ENCODE data around the gene SEZ6.
A peak's percentile ranks its signal among the peaks of the same experiment; 100 is the strongest.
"Not testable (repeated sequence)": the region's sequence is repeated elsewhere in the genome, so short reads cannot be mapped to it uniquely, and the experiment has no call there.

Gene SEZ6

DNA sequence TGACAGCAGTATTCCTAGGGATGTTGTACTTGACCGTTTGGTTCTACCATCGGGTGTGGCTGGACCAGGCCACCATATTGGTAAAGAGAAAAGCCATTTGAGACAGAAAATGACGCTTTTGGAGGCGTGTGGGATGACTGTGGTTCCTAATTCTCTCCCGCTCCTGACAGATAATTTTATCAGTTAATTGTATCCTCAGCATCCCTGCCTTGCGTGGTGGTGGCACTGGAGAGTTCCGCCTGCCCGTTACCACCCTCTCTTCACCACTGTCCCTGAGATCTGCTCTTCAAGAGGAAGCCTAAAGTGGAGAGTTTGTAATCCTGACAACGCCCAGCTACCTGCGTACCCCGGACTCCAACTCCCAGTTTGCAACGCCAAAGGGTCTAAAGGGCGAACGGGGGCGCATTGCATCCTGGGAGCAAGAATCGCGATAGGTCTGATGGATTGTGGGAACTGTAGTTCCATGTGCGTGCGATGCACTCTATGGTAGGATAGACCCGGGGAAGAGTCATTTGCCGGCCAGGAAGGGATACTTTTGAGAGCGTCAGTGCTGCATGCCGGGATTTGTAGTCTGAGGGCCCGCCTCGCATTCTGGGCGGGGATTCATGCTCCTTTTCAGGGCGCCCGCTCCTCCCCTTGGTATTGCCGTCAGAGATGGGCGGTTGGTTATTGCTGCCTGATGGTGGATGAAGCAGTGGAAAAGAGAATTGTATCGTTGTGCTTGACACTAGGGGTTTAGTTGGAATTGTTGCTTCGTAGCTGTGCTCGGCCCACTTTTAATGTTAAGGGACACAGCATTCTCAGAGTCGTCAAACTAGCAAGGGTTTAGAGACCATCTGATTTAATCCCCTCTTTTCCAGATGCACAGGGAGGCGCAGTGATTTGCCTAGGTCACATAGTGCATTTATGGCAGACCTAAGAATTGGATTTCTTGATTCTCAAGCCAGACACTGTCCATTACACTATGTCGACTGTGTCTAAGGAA lies 53.5 kb downstream of the SEZ6 start:
- peak; percentile 100 for DNase-seq

DNA sequence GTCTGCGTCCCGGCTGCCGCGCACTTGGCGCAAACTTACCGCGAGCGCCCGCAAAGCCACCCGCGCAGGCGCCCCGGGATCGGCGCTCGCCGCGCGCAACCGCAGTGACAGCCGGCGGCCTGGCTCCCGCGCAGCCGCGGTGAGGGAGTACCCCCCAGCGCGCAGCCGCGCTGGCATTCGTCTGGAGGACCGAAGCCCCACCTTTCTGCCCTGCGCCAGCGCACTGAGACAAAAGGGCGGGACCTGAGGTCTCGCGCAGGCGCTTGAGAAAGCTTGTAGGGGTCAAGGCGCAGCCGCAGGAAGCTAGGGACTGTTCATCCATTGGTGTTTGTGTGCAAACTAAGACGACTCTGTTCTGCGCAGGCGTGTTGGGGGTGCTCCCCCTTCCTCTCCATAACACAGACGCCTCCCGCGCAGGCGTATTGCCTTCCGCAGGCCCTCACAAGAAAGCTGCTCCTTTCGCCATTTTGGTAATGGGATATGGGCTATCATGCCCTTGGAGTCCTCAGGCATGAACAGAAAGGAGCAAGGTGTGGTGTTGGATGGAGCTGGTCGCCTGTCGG lies 54.3 kb downstream of the SEZ6 start, which contains the start of gene PHF12:
Gene PHF12 (minus strand): TSS at position 91 of the 563 bp plus-strand sequence. CDS start 558 bp downstream, outside the sequence.
- DNase-seq = peak; percentile 100

DNA sequence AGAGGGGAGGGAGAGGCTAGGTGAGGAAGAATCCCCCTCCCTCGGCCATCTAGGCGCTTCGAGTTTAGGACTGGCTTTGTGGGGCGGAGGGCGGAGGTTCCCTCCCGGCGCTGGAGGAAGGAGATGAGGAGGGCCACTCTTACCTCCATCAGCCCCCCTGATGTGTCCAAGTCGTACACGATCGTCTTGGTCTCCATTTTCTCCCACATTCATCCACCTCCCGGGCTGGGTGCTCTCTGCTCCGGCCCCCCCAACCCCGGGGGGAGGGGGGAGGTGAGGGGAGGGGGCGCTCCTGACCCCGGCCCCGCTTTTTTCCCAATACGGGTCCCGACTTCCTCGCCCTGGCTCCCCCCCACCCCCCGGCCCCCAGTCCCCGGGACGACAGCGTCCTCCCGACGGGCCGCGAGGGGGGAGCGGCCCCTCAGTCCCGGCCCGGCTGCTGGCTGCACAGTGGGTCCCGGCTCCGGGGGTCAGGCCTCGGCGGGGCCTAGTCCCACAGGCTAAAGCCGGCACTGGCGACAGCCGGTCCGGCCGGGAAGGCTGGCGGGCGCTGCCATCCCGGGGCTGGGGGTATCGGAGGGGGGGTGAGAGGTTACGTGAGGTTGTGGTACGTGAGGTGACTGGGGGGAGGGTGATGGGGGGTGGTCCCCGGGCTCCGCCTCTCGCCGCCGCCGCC lies 54.9 kb downstream of the SEZ6 start:
- no peak for DNase-seq

GRCh38 chr17:28950017-28950751 lies 55.6 kb downstream of the SEZ6 start:
- peak; percentile 36 for DNase-seq

DNA sequence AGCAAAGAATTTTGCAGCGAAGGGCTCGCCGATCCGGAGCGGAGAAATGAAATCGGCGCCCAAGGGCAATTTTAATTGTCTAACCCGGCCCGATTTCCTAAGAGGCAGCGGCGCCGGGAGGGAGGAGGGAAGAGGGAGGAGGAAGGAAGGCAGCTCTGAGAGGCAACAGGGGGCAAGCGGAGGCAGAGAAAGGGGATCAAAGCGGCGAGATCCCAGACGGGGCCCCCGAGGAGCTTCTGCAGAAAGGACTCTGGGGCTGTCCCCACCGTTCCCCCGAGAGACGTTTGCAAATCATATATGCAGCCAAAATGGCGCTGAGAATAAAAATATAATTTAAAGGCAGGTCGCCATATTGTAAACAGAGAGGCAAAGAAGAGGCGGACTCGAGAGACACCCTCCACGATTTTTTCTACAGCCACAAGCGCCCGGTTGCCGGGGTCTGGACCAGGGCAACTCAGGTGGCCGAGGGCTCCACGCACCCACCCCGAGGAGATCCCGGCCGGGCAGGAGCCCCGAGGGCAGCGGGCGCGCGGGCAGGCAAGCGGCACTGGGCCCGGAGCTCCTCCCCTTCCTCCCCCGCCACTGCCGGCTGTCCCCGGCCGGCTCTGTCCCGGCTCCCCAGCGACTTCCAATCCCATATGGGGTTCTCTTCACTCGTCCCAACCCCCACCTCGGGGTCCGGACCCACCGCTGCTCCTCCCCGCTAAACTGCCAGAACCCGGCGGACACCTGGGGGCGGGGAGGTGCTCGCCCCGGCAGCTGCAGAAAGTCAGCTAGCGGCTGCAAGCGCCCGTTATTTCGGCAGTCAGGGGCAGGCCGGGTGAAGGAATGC lies 56.4 kb downstream of the SEZ6 start:
- peak; percentile 24 for DNase-seq

GRCh38 chr17:28948873-28949184 lies 57.0 kb downstream of the SEZ6 start:
- no peak for DNase-seq

GRCh38 chr17:28948342-28948741 lies 57.5 kb downstream of the SEZ6 start:
- DNase-seq = no peak

DNA sequence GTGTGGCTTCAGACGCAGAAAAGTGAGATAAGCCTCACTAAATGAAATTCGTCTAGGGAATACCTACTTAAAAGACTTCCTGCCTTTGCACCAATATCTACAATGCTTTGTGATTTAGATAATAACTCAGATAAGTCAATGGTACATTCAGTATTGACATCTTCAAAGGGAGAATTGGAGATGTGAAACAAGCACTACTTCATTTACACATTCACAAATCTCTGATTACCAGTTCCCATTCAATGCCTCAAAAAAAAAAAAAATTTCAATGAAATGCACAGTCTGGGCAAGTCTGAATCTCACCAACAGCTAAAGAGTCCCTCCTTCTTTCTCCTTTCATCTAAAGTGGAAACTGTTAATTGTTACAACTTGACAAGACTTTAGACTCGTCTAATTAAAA lies 58.2 kb downstream of the SEZ6 start:
- DNase-seq = no peak

DNA sequence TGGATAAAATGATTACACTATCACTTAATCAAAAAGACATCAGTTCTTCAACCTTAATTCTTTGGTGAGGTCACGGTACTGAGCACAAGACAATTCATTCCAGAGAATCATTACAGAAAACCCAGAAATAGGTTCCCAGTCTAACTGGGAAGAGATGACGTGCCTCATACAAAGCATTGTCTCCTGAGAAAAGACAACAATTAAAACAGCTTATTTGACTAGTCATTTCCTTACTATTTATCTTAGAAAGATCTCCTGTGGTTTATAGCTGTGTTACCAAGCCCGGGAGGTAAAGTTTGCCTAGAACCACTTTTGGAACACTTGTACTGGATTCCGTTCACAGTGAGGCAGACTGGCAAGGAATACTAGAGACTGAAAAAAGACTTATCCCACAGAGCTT lies 59.6 kb downstream of the SEZ6 start:
- no peak for DNase-seq

DNA sequence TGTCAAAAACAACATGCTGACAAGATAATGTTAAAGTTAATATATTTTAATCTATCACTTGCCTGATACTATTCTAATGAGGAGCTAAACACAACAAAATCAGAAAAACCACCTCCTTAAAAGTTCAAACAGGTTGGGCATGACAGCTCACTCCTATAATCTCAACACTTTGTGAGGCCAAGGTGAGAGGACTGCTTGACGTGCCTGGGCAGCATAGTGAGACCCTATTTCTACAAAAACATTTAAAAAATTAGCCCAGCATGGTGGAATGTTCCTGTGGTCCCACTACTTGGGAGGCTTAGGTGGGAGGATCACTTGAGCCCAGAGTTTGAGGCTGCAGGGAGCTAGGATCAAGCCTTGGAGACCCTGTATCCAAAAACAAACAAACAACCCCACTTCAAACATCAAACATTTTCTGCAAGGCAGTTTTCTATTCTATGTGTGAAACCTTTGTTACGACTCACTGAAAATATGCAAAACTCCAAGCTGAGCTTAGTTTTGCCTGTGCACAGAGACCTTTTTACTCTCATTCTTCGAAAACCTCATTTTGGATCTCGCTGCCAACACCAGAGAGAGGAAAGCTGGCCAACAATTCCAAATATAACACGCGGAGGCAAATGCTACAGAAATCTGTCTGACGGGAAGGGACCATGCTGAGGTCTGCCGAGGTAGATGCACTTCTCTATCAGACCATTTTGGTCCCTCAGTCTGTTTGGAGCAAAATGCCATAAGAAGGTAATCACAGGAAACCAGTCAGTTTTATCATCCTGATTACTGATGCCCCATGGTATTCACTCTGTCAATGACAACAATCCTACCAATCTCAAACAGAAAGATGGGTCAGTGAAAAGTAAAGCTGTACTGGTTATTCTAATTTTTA lies 60.7 kb downstream of the SEZ6 start:
- DNase-seq = no peak

- DNase-seq = no peak
Observed at GRCh38 chr17:28944343-28944742, 61.5 kb downstream of the SEZ6 start.

- DNase-seq = no peak
Observed at GRCh38 chr17:28942925-28943324, 62.9 kb downstream of the SEZ6 start.

DNA sequence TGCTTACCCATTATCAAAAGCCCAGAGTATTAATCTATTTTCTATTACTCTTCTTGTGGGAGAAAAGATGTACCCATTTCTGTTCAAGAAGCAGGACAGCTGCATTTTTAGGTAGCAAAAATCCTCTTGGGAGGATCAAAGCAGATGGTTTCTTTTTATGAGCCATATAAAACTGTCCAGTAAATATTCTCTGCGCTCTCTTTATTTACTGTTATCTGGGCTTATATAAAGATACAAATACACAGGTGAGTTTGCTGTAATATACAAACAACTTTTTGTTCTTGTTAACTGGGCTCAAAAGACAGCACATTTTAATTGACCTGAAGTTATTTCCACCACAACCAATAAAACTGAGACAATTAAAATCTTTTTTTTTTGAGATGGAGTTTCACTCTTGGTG lies 64.6 kb downstream of the SEZ6 start:
- no peak for DNase-seq

DNA sequence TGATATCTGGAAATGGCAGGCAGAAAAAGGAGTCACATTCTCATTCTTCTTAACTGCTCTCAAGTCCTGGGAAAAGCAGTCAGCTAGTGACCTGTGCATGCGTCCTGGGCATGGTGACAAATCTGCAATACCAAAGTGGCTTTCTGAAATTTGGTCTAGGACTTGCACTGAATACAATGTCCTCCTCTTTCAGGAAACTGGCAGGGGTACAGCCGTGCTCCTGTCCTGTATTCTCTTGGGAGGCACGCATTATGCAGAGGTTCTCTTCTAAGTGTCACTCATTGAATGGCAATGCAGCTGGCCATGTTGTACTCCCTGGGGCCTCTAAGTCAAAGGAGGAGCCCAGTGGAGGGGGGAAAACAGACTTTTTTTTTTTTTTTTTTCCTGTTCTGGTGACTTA lies 65.2 kb downstream of the SEZ6 start:
- DNase-seq = peak; percentile 52

- DNase-seq = no peak
Observed at GRCh38 chr17:28940142-28940541, 65.7 kb downstream of the SEZ6 start.

- DNase-seq = no peak
Observed at GRCh38 chr17:28938552-28938951, 67.3 kb downstream of the SEZ6 start.

- no peak for DNase-seq
Observed at GRCh38 chr17:28937044-28937729, 68.6 kb downstream of the SEZ6 start.

- no peak for DNase-seq
Observed at GRCh38 chr17:28935744-28936460, 69.9 kb downstream of the SEZ6 start.

DNA sequence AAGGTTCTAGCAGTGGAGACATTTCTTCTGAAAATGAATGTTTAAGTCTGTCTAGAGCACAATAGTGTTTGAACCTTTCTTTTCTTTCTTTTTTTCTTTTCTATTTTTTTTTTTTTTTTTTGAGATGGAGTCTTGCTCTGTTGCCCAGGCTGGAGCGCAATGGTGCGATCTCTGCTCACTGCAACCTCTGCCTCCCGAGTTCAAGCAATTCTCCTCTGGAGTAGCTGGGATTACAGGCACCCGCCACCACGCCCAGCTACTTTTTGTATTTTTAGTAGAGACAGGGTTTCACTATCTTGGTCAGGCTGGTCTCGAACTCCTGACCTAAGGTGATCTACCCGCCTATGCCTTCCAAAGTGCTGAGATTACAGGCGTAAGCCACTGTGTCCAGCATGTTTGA lies 71.3 kb downstream of the SEZ6 start:
- not testable (repeated sequence) for DNase-seq

DNA sequence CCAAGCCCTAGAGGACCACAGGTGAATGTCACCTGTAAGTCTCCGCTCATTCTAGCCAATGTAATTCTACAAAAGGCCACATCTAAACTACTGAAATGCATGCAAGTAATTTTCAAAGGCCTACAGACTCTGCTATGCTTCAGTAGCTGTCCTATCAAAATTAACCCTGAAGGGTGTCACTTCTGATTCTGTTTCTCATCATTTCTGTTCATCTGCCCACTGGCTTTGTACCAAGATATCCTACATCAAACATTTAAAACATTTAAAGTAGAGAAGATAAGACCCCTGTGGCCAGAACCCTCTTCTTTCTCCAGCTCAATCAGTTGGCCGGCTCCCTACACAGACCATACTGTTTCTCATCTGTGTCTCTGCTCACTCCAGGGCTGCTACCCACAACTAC lies 76.0 kb downstream of the SEZ6 start:
- DNase-seq = no peak
